HG02885 (cell line): ENCODE data around the gene STK11.
"Not testable (repeated sequence)": the region's sequence is repeated elsewhere in the genome, so short reads cannot be mapped to it uniquely, and the experiment has no call there.

Source experiments
- ATAC-seq: cut with Tn5 transposase; IDR thresholded peaks from one replicate; pipeline ENCODE4 v1.9.1; 2021; ENCODE audit warnings: mild to moderate bottlenecking; ENCODE audit not compliant: unreplicated experiment, poor library complexity

STK11 gene

GRCh38 chr19:1168572-1169410 lies 36.8 kb upstream of the STK11 start:
- no peak for ATAC-seq

GRCh38 chr19:1169411-1169791 lies 36.2 kb upstream of the STK11 start:
- no peak for ATAC-seq

GRCh38 chr19:1169921-1170885 lies 35.4 kb upstream of the STK11 start:
- no peak for ATAC-seq

GRCh38 chr19:1170938-1171754 lies 34.4 kb upstream of the STK11 start:
- no peak for ATAC-seq

GRCh38 chr19:1171755-1172352 lies 33.7 kb upstream of the STK11 start:
- no peak for ATAC-seq

GRCh38 chr19:1172353-1173158 lies 33.0 kb upstream of the STK11 start:
- no peak for ATAC-seq

GRCh38 chr19:1173159-1173844 lies 32.3 kb upstream of the STK11 start:
- ATAC-seq: no peak

- peak; percentile 72 for ATAC-seq
Observed at GRCh38 chr19:1173845-1174809, 31.5 kb upstream of the STK11 start, which contains the start of gene SBNO2. SBNO2 (minus strand) TSS chr19:1174268; CDS start chr19:1154276, 19,992 bp downstream.

GRCh38 chr19:1177322-1178114 lies 28.1 kb upstream of the STK11 start:
- ATAC-seq: no peak

GRCh38 chr19:1181606-1182005 lies 24.0 kb upstream of the STK11 start:
- no peak for ATAC-seq

- no peak for ATAC-seq
Observed at GRCh38 chr19:1182068-1182467, 23.5 kb upstream of the STK11 start.

GRCh38 chr19:1182727-1183126 lies 22.9 kb upstream of the STK11 start:
- ATAC-seq: no peak

- ATAC-seq: no peak
Observed at GRCh38 chr19:1183543-1184172, 21.9 kb upstream of the STK11 start.

- no peak for ATAC-seq
Observed at GRCh38 chr19:1189419-1189818, 16.2 kb upstream of the STK11 start.

GRCh38 chr19:1199531-1199930 lies 6.0 kb upstream of the STK11 start:
- ATAC-seq: no peak

- ATAC-seq: not testable (repeated sequence)
Observed at GRCh38 chr19:1200614-1201013, 5.0 kb upstream of the STK11 start.
